Testis (tissue), 2 donors: ENCODE results near the gene FOXK2.

Source experiments
- POLR2A ChIP-seq: fragments of 450-650 bp; IDR thresholded peaks from one replicate; pipeline ENCODE4 v1.6.1; 2017; ENCODE audit warnings: antibody characterized with exemption, mild to moderate bottlenecking, moderate library complexity
- TF ChIP-seq, protein P1 (sequence below), 3 experiments: fragments of 450-650 bp in 2 of 3; fragments of 200-600 bp in 1 of 3; sonication (generic) in 1 of 3; IDR thresholded peaks; one replicate each; pipeline ENCODE4 v1.5.1; 2016 to 2019; ENCODE audit warnings: antibody characterized with exemption in 3 of 3, mild to moderate bottlenecking in 2 of 3, moderate library complexity in 1 of 3

DNA sequence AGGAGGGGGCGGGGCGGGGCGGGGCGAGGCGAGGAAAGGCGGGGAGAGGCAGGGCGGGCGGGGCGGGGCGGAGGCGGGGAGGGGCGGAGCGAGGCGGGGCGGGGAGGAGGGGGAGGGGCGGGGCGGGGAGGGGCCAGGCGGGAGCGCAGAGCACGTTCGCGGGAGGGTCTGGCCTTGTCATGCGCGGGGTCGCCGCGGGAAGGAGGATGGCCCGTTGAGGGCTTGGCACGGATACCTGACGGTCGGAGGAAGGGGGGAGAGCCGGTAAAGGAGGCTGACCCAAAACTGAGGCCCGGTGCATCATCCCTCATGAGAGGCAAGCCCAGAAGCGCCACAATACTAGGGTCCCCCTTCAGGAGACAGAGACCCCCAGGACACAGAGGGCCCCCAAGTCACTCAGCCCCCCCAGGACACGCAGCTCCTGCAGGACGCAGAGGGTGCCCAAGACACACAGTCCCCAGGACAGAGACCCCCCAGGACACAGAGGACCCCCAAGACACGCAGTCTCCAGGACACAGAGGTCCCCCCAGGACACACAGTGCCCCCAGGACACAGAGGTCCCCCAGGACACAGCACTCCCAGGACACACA, 129.3 kb downstream of the FOXK2 start:
- TF ChIP-seq, protein P1, sequence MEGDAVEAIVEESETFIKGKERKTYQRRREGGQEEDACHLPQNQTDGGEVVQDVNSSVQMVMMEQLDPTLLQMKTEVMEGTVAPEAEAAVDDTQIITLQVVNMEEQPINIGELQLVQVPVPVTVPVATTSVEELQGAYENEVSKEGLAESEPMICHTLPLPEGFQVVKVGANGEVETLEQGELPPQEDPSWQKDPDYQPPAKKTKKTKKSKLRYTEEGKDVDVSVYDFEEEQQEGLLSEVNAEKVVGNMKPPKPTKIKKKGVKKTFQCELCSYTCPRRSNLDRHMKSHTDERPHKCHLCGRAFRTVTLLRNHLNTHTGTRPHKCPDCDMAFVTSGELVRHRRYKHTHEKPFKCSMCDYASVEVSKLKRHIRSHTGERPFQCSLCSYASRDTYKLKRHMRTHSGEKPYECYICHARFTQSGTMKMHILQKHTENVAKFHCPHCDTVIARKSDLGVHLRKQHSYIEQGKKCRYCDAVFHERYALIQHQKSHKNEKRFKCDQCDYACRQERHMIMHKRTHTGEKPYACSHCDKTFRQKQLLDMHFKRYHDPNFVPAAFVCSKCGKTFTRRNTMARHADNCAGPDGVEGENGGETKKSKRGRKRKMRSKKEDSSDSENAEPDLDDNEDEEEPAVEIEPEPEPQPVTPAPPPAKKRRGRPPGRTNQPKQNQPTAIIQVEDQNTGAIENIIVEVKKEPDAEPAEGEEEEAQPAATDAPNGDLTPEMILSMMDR (IDR thresholded peaks at IDR 0.05) = no peak
- TF ChIP-seq POLR2A = no peak
